Activated CD8-positive, alpha-beta memory T cell treated with anti-CD3 and anti-CD28 coated beads for 36 hours (primary cell): Measurements from ENCODE around the gene OR10D3. TPM values are rescaled to one million over a fixed set of nuclear protein-coding genes. Genes with fewer than 3 reads are reported as not detected.
"Not testable (repeated sequence)": the region's sequence is repeated elsewhere in the genome, so short reads cannot be mapped to it uniquely, and the experiment has no call there.

ENCODE experiments used
- CTCF ChIA-PET: fragments of 350-600 bp; sonication (Branson Sonifier 250); formaldehyde crosslinking; loops from one replicate; lab custom pipeline; 2021; ENCODE audit warnings: antibody characterized with exemption; lab: Charles Lee
- POLR2A ChIA-PET: fragments of 350-600 bp; sonication (Branson Sonifier 250); formaldehyde crosslinking; loops from one replicate; lab custom pipeline; 2021; ENCODE audit warnings: antibody characterized with exemption; lab: Charles Lee
- total RNA-seq, 2 experiments: library from RNA; stranded (reverse); gene quantifications; one replicate each; pipeline ENCODE4 v1.2.3, GENCODE V29; 2021

The OR10D3 gene
- total RNA-seq, 2 experiments from 2014 or later: not detected

- ChIA-PET CTCF (interaction anchor here (1.4 kb wide), 1 partner anchor 122 kb away, joined by 3 read pairs; no protein-coding TSS in a partner anchor), POLR2A (no interaction called here)
Observed at GRCh38 chr11:124193221-124194010, 10.3 kb downstream of the OR10D3 start.

GRCh38 chr11:124194293-124195188, 11.4 kb downstream of the OR10D3 start:
- CTCF ChIA-PET: interaction anchor here (1.0 kb wide), 1 partner anchor 123 kb away, joined by 4 read pairs; no protein-coding TSS in a partner anchor
- POLR2A ChIA-PET: no interaction called here

- ChIA-PET CTCF (interaction anchor here (1.0 kb wide), 1 partner anchor 124 kb away, joined by 4 read pairs; no protein-coding TSS in a partner anchor), POLR2A (no interaction called here)
Observed at GRCh38 chr11:124195189-124195734, 12.1 kb downstream of the OR10D3 start.

- CTCF ChIA-PET: interaction anchor here (1.2 kb wide), 1 partner anchor 127 kb away, joined by 3 read pairs; no protein-coding TSS in a partner anchor
- POLR2A ChIA-PET: no interaction called here
Observed at GRCh38 chr11:124197999-124198398, 14.9 kb downstream of the OR10D3 start.

GRCh38 chr11:124198897-124199296, 15.8 kb downstream of the OR10D3 start:
- ChIA-PET POLR2A (no interaction called here), CTCF (no interaction called here)

- ChIA-PET POLR2A (no interaction called here), CTCF (no interaction called here)
Observed at GRCh38 chr11:124199702-124200101, 16.6 kb downstream of the OR10D3 start.

GRCh38 chr11:124200671-124201070, 17.5 kb downstream of the OR10D3 start:
- ChIA-PET POLR2A (no interaction called here), CTCF (interaction anchor here (1.3 kb wide), 1 partner anchor 132 kb away, joined by 4 read pairs; no protein-coding TSS in a partner anchor)

GRCh38 chr11:124202951-124203350, 19.8 kb downstream of the OR10D3 start:
- ChIA-PET POLR2A (no interaction called here), CTCF (no interaction called here)

- ChIA-PET CTCF (no interaction called here), POLR2A (no interaction called here)
Observed at GRCh38 chr11:124204008-124204407, 20.9 kb downstream of the OR10D3 start.

- CTCF ChIA-PET: no interaction called here
- POLR2A ChIA-PET: no interaction called here
Observed at GRCh38 chr11:124207102-124207792, 24.1 kb downstream of the OR10D3 start.

GRCh38 chr11:124209824-124210357, 26.7 kb downstream of the OR10D3 start:
- ChIA-PET CTCF (interaction anchor here (0.6 kb wide), 1 partner anchor 57 kb away, joined by 3 read pairs; no protein-coding TSS in a partner anchor), POLR2A (interaction anchor here (0.5 kb wide), 1 partner anchor 179 kb away, joined by 5 read pairs; no protein-coding TSS in a partner anchor)

GRCh38 chr11:124210421-124210820, 27.3 kb downstream of the OR10D3 start:
- ChIA-PET POLR2A (no interaction called here), CTCF (no interaction called here)

- ChIA-PET POLR2A (no interaction called here), CTCF (no interaction called here)
Observed at GRCh38 chr11:124211321-124211720, 28.2 kb downstream of the OR10D3 start.

- ChIA-PET CTCF (no interaction called here), POLR2A (no interaction called here)
Observed at GRCh38 chr11:124214027-124214426, 30.9 kb downstream of the OR10D3 start.

- CTCF ChIA-PET: no interaction called here
- POLR2A ChIA-PET: no interaction called here
Observed at GRCh38 chr11:124219126-124219525, 36.0 kb downstream of the OR10D3 start.

GRCh38 chr11:124222407-124222806, 39.3 kb downstream of the OR10D3 start:
- ChIA-PET CTCF (no interaction called here), POLR2A (no interaction called here)

GRCh38 chr11:124224618-124225423, 41.7 kb downstream of the OR10D3 start:
- POLR2A ChIA-PET, CTCF ChIA-PET: not testable (repeated sequence)

GRCh38 chr11:124225471-124225870, 42.3 kb downstream of the OR10D3 start:
- CTCF ChIA-PET: no interaction called here
- POLR2A ChIA-PET: no interaction called here
